GM12874 (cell line): Measurements from ENCODE around the gene PTPRZ1.

ENCODE experiments used
- TF ChIP-seq, protein P1 (sequence below): IDR thresholded peaks from 2 replicates; pipeline ENCODE4 v1.5.1; 2011; ENCODE audit warnings: low read depth, mild to moderate bottlenecking, control low read depth, low read length, moderate library complexity; ENCODE audit not compliant: insufficient read depth

Gene PTPRZ1

DNA sequence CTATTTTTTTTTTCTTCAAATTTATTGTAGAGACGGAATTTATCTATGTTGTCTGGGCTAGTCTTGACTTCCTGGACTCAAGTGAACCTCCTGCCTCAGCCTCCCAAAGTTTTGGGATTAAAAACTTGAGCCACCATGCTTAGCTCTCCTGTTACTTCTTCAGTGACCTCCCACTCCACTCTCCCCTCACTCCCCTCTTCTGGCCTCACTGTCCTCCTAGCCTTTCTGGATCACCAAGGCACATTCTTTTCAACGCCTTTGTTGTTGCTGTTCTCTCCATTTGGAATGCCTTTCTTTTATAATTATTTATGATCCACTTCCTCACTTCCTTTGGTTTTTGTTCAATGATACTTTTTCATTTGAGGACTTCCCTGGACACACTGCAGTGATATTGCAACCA, 17.9 kb downstream of the PTPRZ1 start:
- TF ChIP-seq, protein P1, sequence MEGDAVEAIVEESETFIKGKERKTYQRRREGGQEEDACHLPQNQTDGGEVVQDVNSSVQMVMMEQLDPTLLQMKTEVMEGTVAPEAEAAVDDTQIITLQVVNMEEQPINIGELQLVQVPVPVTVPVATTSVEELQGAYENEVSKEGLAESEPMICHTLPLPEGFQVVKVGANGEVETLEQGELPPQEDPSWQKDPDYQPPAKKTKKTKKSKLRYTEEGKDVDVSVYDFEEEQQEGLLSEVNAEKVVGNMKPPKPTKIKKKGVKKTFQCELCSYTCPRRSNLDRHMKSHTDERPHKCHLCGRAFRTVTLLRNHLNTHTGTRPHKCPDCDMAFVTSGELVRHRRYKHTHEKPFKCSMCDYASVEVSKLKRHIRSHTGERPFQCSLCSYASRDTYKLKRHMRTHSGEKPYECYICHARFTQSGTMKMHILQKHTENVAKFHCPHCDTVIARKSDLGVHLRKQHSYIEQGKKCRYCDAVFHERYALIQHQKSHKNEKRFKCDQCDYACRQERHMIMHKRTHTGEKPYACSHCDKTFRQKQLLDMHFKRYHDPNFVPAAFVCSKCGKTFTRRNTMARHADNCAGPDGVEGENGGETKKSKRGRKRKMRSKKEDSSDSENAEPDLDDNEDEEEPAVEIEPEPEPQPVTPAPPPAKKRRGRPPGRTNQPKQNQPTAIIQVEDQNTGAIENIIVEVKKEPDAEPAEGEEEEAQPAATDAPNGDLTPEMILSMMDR = no peak

DNA sequence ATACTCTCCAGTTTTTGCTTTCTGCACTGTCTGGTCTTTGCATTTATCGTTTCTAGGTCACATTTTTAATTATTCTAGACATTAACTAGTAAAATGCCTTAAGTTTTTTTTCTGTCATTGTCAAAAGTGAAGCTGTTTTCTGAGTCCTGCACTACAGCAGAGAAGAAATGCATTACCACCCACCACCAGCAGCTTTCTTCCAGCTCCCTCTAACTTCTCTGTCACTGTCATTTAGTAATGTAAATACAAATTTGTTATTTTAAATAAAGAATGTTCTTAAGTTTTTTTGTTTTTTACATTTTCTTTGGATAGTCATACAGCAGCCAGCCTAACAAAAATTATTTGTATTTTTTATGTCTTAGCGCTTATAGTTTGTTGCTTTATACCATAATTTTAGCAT, 18.8 kb downstream of the PTPRZ1 start:
- TF ChIP-seq, protein P1 = no peak

DNA sequence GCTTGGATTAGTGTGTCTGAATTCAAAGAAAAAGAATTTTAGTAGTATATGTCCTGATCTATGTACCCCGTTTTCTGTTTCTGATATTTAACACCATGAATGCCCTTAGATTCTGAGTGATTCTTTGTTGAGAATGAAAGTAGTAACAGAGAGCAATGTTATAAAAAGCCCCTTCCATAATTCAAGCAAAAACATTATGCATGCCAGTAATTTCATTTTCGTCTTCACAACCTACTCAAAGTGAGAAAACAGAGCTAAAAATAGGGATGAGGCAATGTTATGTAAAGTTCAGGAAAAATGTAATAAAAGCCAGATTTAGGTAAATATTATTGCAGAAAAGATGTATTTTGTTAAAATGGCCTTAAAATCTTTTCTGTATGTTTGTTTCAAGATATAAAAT, 28.1 kb downstream of the PTPRZ1 start:
- TF ChIP-seq, protein P1 = no peak

DNA sequence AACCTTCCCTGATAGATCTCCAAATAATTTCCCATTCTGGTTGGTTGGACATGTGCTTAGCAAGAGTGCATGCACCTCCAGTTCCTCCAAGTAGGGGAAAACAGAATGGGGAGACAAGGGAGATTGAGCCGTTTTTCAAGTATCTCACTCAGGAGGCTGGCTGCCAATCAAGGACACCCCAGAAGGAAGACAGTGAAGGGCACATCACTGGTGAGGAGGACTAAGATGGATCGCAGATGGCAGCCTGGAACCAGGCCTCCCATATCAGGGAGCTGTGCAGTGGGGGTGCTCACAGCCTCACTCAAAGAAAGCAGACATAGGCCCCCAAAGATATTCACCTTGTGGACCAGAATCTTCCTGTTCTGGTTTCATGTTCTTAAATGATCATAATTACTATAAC, 31.2 kb downstream of the PTPRZ1 start:
- TF ChIP-seq, protein P1 = no peak

DNA sequence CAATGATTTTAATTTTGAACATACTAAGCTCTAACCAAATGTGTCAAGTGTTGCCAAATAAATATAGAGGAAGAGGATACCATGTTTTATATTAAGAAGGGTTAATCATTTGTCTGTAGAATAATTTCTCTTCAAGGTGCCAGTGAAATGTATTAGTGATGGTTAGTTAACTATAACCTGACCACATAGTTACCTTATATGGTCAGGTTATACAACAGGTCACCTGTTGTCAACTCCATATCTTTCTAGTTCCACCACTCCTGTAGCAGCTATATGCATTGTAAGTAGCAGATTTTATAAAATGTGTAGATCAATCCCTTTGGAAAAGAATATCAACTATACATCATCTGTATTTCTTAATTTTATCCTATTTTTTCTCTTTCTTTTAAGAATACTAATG, 35.1 kb downstream of the PTPRZ1 start:
- TF ChIP-seq, protein P1 = no peak

DNA sequence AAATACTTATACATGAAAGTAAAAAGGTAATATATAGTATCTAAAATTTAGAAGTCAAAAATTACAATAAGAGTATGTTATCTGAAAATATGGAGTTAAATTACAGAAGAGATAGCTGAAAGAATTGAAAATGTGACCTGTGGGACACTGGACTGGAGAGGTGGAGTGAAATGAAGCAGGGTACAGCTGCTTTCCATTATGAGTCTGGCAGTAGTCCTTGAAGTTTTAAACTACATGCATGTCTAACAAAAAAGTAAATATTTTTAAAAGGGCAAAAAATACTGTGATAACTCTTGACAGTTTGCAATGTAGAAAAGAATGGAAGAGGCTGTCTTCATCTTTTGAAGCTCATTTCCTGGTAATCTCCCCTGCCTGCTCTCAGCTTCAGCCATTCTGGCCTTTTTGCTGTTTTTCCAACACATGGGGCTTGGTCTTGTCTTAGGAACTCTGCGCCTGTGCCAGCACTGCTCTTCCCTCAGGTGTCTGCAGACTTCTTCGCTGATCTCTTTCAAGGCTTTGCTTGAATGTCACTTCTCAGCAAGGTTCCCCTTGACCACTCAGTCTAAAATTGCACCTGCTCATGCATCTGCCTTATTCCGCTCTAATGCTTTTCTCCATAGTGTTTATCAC, 36.9 kb downstream of the PTPRZ1 start:
- TF ChIP-seq, protein P1 = no peak

DNA sequence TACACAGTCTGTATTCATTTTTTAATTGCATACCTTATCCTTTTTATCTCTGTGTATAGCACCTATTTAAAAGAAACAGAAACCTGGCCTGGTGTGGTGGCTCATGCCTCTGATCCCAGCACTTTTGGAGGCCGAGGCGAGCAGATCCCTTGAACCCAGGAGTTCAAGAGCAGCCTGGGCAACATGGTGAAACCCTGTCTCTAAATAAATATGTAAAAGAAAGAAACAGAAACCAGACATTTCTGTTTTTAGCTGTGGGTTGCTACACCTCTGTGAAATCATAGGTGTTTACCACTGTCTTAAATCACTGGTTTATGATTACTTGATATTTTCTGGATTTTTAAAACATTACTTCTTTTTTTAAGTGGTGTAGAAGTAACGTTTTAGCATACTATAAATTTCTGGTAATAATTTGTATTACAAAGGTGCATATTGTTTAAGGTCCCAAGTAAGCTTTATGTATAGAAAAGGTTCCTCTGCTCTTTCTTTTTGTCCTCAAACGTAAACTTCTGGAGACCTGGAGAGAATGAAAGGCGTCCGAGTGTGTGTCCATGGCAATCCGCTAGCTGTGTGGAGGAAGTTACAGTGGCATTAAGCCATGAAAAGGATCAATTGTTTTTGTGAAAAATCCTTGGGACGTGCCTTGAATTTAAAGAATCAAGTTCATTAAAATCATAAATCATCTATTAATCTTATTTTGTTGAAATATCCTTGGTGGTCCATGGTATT, 41.1 kb downstream of the PTPRZ1 start:
- TF ChIP-seq, protein P1 = no peak
